IPS-18c (cell line): ENCODE results near the gene PIGM.

ENCODE experiments used
- H3K4me3 ChIP-seq: 2 replicates; pipeline ENCODE4 v1.7.0; 2013; ENCODE audit warnings: low read depth, mild to moderate bottlenecking, low read length, moderate library complexity; ENCODE audit not compliant: insufficient read depth
- H3K9me3 ChIP-seq: one replicate; pipeline ENCODE4 v1.6.1; 2013; ENCODE audit warnings: mild to moderate bottlenecking, low read length, moderate library complexity; ENCODE audit not compliant: control insufficient read depth, insufficient read depth

The PIGM gene

DNA sequence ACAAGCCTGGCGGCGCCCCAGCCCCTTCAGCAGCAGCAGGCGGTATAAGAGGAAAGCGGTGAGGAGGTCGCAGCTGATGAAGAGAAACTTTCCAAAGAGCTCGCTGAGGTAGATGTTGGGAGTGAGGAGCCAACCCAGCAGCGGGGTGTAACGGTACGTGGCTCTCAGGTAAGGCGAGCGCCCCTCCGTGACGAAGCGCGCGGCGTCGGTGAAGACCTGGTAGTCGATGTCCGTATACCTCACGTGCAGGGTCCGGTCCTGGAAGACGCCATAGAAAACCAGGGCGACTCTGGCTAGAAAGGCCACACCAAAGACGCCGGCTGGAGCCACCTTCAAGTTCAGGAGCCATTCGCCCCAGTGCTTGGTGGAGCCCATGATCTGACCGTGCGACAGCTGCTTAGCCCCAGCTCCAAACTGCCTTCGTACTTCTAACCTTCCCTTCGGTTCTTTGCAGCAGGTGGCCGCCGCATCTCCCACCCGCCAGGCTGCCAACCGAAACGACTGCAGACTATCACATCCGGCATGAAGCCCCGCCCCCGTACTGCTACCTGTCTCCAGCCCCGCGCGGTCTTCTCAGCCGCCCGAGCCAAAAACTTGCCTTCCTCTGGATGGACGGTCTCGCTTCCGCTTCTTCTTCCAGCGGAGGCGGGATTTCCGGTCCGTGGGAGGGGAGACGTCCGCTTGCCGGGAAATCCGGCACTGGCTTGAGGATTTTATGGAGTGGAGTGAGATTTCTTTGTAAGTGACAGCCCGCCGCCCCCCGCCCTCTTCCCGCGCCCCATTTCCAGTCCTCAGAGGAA, at the start of gene PIGM:
Gene PIGM, minus strand, starts transcription at position 626 of the 800 bp plus-strand sequence. Its CDS starts 251 bp downstream, at position 375.
- Histone ChIP-seq H3K9me3 (no peaks in the 10 kb centered on the region), H3K4me3 (peak within 1 kb of the TSS; percentile 90)

DNA sequence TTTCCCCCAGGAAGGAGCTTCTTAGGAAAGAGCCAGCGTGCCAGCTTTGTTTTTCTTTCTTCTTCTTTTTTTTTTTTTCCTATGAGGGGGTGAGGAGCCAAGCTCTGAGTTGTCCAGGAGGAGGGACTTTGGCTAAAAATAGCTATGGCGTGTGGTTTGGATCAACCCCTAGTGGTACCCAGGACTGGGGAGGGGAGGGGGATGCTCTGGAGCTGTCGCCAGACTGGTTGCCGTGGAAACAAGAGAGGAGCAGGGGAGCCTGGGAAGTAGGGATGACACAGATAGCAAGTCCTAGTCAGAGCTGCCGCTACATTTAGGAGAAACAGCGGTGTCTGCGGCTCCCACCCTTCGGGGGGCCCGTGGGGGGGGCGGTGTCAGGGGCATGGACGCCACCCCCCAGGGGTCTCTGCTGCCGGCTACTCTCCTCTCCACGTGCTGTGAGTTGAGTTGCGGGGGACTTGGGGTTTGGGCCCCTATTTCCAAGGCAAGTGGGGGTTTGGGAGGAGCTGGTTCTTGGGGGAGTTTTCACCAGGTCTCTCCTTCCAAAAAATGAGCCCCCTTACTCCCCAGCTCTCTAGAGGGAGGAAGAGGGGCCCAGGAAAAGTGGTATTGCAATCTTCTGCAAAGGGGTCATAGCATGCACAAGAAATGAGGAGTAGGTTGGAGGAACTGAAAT, 49.6 kb upstream of the PIGM start, which contains the start of gene KCNJ9:
Gene KCNJ9, plus strand, starts transcription at position 278 of the 676 bp plus-strand sequence. CDS start 2,493 bp downstream, outside the sequence.
- Histone ChIP-seq H3K9me3 (peaks cover 2% of the 10 kb centered on the region), H3K4me3 (no peak within 1 kb of the TSS)

DNA sequence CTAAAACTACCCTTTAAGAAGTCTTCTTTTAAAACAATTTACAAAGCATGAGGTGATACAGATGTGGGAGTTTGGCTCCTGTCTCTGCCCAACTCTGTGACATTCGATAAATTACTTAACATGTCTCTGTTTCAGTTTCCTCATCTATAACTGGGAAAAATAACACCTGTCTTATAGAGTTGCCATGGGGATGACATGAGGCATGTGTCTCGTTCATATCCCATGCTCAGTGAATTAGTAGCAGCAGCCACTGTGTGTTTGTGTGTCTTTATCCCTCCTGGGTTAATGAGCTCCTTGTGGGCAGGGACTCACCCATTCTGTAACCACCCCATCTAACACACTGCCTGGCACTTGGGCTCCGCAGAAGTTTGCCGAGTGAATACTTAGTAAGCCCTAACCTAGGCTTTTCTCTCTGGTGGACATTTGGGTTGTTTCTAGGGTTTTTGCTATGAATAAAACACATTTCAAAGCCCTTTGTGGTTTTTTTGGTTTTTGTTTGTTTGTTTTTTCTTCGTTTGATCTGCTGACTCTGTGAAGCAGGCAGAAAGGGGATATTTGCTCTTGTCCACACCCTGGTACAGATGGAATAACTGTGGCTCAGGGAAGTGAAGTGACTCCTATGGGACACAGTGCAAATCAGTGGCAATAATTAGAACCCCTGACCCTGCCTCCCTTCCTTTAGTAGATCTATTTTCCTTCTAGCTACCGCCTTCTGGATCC, 48.8 kb upstream of the PIGM start:
- no peak overlapping the region for H3K4me3 ChIP-seq
- H3K9me3 ChIP-seq = peaks cover 2% of the 10 kb centered on the region

DNA sequence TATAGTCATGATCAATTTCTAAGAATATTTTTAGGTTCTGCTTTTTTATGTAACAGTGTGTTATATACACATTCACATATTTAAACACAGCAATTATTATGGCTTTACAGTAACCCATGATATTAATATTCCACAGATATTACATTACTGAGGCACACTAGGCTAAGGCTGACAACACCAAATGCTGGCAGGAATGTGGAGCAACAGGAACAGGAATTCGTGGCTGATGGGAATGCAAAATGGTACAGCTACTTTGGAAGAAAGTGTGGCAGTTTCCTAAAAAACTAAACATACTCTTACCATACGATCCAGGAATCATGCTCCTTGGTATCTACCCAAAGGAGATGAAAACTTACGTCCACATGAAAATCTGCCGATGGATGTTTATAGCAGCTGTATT, 47.7 kb upstream of the PIGM start:
- no peak overlapping the region for H3K4me3 ChIP-seq
- peaks cover 2% of the 10 kb centered on the region for H3K9me3 ChIP-seq

DNA sequence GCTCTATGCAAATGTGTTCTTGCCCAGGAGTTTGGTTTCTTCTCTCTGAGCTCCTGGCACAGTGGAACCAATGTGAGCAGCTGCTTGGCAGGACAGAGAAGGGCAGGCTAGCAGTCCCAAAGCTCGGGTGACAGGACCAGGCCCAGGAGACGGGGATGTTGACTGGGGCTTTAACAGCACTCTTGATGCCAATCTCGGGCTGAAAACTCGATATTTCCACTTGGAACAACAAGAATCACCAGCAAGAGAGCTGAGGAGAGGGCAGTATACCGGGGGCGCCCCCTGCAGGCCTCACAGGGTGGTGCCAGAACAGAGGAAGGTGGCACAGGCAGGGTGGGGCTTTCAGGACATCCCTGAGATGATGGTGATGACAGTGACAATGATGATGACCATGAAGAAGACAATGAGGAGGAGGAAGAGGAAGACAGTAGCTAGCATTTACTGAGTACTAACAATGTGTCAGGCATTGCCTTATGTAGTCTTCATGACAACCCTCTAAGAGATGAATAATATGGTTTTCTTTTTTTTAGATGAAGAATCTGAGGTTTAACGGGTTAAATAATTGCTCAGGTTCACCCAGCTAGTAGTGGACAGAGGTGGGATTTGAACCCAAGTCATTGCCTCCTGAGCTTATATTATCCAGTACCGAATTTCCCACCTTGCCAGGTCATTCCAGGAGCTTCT, 46.9 kb upstream of the PIGM start:
- Histone ChIP-seq H3K9me3 (peaks cover 2% of the 10 kb centered on the region), H3K4me3 (no peak overlapping the region; the same call in 1 of the 2 replicates)

DNA sequence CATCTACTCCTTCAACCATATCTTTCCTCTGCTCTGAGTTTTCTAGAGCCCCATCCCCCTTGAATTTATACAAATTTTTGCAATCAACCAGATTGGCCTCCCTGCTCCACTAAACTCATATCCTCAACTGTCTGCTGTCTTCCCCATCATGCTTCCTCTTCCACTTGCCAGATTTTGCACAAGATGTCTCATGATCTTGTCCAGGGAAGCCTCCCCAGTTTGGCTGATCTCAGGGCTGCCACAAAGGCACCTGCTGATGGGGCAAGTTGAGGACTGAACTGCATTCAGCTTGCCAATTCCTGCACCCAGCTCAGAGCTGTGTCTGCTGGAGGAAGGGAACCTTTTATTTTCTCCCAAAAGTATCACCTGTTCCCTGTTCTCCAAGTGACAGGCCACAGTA, 45.7 kb upstream of the PIGM start:
- H3K9me3 ChIP-seq = peaks cover 2% of the 10 kb centered on the region

DNA sequence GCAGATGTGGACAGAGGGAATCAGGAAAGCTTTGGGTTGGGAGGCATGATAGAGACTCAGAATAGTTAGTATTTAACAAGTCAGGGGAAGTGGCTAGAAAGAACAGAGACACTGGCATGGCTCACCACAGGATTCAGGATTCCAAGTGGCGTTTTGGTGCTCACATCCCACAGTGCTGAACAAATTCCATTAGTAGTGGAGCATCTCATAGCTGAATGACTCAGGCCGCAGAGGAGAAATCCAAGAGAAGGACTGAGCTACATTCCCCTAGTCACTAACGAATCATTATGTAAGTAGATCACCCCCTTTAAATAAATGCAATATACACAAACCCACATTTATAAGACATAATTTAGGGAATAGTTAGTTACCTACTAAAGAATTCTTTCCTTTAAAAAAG, 44.5 kb upstream of the PIGM start:
- Histone ChIP-seq H3K4me3 (no peak overlapping the region), H3K9me3 (peaks cover 2% of the 10 kb centered on the region)

More for the DNA sequence above, 45.7 kb upstream of the PIGM start:
- H3K4me3 ChIP-seq = no peak overlapping the region

DNA sequence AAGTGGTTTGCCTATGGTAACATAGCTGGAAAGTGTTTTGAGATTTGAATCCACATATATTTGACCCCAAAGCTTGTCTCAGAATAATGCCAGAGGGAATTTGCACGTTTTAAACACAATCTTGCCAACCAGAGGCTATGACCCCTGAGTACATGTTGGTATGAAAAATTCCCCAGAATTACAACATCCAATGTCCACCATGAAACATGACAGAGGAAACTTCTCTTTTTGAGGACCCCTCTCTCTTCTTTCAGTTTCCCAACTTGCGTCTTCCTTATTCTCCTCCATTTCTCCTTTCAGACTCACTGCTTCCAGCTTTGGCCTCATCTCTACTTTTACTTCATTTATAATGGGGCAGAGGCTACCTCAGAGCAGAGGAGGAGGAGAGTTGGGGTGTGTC, 44.0 kb upstream of the PIGM start:
- H3K9me3 ChIP-seq = peaks cover 2% of the 10 kb centered on the region
- no peak overlapping the region for H3K4me3 ChIP-seq

DNA sequence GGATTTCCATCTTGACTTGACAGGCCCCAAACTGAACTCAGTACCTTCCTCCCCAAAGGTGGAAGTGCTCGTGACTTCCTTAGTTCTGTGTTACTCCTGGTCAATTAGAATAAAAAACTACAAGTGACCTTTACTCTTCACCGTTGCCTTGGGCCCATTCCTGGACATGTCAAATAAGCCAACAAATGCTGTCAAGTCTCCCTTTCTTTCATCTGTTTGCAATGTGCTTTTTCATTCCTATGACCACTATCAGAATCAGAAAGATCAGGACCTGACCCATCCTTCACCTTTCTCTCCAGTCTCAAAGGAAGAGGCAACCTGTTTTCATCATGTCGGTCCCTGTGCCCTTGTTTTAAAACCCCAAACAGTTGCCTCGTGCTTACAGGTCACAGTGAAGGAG, 43.1 kb upstream of the PIGM start:
- Histone ChIP-seq H3K9me3 (peaks cover 2% of the 10 kb centered on the region), H3K4me3 (no peak overlapping the region)

DNA sequence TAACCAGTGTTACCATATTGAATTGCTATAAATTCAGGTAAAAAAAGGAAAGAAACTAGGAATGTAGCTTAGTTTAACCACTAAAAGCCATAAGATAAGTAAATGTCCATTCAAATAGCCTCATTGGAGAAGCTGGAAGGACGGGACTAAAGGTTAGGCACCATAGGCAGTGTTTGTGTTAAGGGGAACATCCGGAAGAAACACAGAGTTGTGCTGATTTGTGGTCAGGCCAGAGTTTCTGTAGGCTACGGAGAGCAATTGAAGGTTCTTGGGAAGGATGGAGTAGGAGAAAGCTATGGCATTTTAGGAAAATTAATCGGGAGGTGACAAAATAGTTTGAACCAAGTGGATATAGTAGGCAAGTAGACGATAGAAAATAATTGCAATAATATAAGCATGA, 39.5 kb upstream of the PIGM start:
- H3K9me3 ChIP-seq = peaks cover 3% of the 10 kb centered on the region

DNA sequence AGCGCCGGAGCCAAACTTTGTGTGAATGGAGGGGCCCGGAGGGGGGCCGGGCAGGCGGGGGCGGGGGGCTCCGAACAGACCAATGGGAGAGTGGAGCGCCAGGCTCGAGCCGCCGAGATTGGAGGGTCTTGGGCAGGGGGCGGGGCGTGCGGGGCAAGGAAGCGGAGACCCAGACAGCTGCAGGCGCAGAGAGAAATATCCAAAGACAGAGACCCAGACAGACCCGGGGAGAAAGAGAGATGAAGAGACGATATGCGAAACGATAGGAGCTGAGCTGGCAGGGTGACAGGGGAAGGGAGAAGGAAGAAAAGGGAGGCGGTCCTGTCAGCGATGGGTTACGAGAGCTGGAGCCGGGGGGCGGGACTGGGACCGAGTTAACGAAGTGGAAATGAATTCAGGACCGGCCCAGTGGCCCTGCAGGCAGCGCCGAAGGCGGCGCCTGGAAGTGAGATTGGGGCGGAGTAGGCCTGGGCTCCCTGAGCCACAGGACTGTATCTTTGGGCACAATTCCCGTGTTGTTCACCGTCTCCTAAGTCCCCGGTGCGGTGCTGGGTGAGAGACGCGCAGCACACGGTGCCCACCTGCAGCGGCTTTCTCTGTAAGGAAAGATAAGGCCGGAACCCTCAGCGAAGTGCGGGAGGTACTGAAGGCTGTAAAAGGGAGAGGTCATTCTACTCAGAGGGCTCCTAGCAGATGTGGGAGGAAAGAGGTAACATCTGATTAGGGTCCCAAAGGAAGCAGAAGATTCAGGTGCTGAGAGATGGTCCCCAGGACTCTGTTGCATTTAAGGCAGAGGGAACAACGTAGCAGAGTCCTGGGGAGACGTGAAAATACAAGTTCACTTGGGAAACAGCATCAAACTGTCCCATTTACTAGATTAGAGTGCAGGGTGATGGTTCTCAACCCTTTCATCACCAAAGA, 38.7 kb upstream of the PIGM start:
- Histone ChIP-seq H3K4me3 (peak overlapping the region; percentile 74), H3K9me3 (peaks cover 3% of the 10 kb centered on the region)

More for the DNA sequence above, 39.5 kb upstream of the PIGM start:
- no peak overlapping the region for H3K4me3 ChIP-seq

DNA sequence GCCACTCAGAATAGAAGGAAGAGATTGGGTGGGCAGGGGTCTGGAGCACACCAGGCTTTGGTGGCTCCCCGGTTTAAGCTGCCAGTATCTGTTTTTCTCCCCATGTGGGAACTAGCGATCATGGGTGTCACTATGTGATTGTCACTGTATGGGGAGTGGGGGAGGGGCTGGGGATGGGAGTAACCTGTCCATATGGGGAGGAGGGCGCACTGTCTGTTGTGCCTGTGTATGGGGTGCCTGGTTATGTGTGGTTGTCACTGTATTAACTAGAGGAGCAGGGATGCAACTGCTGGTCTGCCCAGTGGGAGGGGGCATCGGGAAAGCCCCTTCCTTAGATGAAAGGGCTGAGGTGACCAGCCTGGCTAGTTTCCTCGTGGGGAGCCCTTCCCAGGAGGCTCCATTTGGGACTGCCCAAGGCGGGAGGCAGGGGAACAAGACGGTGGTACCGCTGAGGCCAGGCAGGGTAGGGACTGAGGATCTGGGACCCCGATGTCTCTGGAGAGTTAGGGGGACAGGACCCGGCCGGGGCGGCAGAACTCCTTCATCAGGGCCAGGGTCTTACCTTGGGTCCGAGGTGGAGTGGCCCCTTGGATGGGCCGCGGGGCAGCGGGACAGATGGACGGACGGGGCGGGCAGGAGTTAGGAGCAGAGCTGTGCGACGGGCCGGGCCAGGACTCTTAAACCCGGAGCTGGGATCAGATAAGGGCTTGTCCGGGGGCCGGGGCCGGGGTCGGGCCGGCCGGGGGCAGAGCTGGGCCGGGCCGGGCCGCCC, 37.9 kb upstream of the PIGM start, which contains the start of gene KCNJ10:
Gene KCNJ10, minus strand, starts transcription at position 701 of the 772 bp plus-strand sequence. CDS start 27,628 bp downstream, outside the sequence.
- H3K9me3 ChIP-seq = peaks cover 3% of the 10 kb centered on the region
- peak within 1 kb of the TSS; percentile 74 for H3K4me3 ChIP-seq

DNA sequence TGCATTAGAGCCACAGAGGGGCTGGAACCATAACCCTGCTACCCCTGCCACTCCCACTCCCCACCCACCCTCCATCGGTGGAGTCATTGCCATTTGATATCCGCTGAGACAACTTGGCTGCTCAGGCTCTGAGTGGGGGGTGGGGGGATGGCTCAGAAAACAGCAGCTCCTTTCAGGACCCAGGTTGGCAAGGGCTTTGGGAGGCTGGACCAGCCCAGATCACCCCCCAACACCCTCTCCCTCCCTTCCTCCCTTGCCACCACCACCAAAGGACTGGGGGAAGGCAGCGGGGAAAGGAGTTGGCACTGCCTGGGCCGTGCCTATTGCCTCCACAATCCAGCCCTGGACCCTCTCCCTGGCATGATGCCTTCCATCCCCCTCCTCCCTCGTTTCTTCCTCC, 36.4 kb upstream of the PIGM start:
- Histone ChIP-seq H3K4me3 (no peak overlapping the region), H3K9me3 (peaks cover 3% of the 10 kb centered on the region)

DNA sequence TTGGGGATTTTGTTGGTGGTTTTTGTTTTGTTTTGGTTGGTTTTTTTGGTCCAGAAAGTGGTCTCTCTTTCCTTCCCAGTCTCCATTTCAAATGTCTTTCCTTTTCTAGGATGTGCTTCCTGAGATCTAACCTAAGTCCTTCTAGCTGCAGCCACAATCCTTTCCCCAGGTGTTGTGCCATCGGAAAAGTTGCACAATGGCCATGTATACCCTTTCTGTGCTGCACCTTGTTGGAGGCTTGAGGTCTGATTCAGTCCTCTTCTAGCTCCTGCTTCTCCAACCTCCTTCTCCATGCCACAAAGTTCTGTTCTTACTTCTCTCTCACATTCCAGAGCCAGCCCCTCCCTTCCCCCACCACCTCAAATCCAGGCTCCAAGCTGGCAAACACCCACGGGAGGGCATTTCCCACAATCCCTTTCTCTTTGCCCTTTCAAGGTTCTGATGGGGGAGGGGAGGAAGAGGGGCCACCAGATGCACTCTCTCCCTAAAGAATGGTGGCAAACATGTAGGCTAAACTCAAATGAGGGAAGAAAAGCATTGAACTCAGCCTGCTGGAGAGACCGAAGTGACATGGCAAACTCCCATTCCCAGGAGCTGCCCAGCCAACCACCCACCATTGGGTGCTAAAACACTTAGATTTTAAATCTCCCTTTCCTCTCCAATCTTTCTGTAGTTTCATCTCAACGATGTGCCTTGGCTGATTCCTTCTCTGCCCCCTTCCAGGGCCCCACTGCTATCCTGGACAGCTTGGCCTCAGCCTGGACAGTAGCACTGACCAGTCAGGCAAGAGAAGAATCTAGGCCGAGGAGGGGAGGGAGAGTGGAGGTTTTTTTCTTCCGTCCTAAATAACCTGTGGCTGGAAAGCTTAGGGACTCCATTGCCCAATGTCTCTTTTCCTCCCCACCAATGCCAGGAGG, 35.3 kb upstream of the PIGM start:
- Histone ChIP-seq H3K4me3 (no peak overlapping the region), H3K9me3 (peaks cover 3% of the 10 kb centered on the region)

DNA sequence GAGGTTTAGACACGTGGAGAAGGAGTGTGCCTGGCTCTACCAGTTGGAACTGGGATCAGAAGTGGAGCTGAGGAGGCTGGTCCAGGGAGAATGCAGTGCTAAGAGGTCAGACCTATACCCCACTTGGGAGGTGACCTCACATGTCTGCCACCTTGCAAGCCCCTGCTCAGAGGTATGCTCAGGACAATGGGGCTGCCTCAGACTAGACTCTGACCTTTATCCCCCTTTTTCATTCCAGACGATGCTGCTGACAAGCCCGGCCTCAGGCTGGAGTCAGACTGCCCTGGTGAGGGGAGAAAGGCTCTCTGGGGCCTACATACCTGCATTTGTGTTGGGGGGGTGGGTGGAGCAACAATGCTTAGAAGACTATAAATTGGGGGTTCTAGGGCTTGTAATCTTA, 33.0 kb upstream of the PIGM start:
- Histone ChIP-seq H3K9me3 (peaks cover 3% of the 10 kb centered on the region), H3K4me3 (no peak overlapping the region)
